ENCODE measurements around the gene ZFX.
A peak's percentile ranks its signal among the peaks of the same experiment; 100 is the strongest.

ZFX gene

DNA sequence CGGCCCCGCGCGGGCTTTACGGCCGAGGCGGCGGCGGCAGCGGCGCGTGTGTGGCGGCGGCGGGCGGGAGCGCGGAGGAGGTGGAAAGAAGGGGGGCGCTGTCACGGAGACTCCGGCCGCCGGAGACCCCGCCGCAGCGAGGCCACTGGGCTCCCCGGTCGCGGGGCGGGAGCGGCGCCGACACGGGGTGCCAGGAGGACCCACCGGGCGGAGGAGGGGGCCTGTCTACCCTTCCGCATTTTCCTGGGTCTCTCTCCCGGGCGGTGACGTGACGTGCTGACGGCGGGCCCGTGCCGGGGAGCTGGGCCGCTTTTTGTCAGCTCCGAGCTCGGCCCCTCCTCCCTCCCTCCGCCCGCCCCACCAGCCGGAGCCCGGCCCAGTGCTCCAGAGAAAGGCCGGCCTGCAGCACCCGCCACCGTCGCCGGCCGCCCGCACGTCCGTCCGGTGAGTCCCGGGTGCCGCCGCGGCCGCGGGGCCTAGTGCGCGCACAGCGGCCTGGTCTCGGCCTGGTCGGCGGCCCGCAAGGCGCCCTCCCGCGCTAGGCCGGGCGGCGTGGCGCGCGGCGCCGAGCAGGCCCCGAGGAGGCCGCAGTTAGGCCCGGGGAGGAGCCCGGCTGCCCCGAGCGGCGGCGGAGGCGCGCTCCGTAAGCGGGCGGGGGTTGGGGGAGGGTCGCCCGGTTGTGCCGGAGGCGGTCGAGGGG lies at the start of gene ZFX:
ZFX (plus strand) TSS at position 379 of the 700 bp plus-strand sequence. CDS start 23,014 bp downstream, outside the sequence.
- in situ Hi-C loops (cut with HindIII; ENCODE audit: low pct_ligation_motif_present, low sequenced_read_pairs) = no loop called here
- TF ChIP-seq, protein P1, sequence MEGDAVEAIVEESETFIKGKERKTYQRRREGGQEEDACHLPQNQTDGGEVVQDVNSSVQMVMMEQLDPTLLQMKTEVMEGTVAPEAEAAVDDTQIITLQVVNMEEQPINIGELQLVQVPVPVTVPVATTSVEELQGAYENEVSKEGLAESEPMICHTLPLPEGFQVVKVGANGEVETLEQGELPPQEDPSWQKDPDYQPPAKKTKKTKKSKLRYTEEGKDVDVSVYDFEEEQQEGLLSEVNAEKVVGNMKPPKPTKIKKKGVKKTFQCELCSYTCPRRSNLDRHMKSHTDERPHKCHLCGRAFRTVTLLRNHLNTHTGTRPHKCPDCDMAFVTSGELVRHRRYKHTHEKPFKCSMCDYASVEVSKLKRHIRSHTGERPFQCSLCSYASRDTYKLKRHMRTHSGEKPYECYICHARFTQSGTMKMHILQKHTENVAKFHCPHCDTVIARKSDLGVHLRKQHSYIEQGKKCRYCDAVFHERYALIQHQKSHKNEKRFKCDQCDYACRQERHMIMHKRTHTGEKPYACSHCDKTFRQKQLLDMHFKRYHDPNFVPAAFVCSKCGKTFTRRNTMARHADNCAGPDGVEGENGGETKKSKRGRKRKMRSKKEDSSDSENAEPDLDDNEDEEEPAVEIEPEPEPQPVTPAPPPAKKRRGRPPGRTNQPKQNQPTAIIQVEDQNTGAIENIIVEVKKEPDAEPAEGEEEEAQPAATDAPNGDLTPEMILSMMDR (IDR thresholded peaks at IDR 0.05; ENCODE audit: low read depth, low read length, missing control alignments) = no peak
- no peaks in the 10 kb centered on the region for H3K36me3 ChIP-seq (replicated peaks)
- no peaks in the 10 kb centered on the region for H3K27me3 ChIP-seq (replicated peaks)
- peak; percentile 64 for DNase-seq
- peak within 1 kb of the TSS; percentile 99 for H3K27ac ChIP-seq
- H3K4me3 ChIP-seq (ENCODE audit: low read depth, low read length) = peak within 1 kb of the TSS; percentile 89

DNA sequence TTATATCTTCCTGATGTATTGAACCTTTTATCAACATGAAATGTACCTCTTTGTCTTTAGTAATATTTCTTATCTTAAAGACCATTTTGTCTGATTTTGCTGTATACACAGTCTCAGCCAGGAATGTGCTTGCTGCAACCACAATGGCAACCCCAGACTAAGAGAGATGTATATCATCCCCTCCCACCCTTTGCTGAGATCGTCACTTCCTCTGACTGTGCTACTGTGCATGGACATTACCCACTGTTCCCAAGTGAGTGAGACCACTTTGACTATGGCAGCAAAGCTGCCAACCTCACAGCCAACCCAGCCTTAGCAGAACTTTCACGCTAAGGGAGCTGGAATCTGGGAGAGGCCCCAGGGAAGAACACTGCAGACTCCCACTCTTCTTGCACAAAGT lies 48.8 kb upstream of the ZFX start:
- TF ChIP-seq, protein P1 (IDR thresholded peaks at IDR 0.05; ENCODE audit: low read depth, low read length, missing control alignments) = no peak
- no peak overlapping the region for H3K4me3 ChIP-seq (ENCODE audit: low read depth, low read length)
- H3K27me3 ChIP-seq (replicated peaks) = no peaks in the 10 kb centered on the region
- in situ Hi-C loops (cut with HindIII; ENCODE audit: low pct_ligation_motif_present, low sequenced_read_pairs) = no loop called here
- DNase-seq = peak; percentile 63
- H3K27ac ChIP-seq = no peak overlapping the region
- H3K36me3 ChIP-seq (replicated peaks) = no peaks in the 10 kb centered on the region

DNA sequence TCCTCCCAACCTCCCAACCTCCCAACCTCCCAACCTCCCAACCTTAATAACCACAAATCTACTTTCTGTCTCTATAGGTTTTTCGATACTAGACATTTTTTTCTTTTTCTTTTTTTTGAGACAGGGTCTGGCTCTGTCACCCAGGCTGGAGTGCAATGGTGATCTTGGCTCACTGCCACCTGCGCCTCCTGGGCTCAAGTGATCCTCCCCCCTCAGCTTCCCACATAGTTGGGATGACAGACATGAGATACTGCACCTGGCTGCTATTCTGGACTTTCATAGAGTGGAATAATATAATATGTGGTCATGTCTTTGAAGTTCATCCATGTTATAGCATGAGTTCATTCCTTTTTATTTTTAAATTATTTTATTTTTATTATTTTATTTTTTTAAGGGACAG lies 39.5 kb upstream of the ZFX start:
- in situ Hi-C loops (cut with HindIII; ENCODE audit: low pct_ligation_motif_present, low sequenced_read_pairs) = no loop called here
- Histone ChIP-seq H3K27ac (no peak overlapping the region), H3K4me3 (ENCODE audit: low read depth, low read length) (no peak overlapping the region), H3K36me3 (replicated peaks) (no peaks in the 10 kb centered on the region), H3K27me3 (replicated peaks) (no peaks in the 10 kb centered on the region)
- TF ChIP-seq, protein P1 (IDR thresholded peaks at IDR 0.05; ENCODE audit: low read depth, low read length, missing control alignments) = no peak
- no peak for DNase-seq

DNA sequence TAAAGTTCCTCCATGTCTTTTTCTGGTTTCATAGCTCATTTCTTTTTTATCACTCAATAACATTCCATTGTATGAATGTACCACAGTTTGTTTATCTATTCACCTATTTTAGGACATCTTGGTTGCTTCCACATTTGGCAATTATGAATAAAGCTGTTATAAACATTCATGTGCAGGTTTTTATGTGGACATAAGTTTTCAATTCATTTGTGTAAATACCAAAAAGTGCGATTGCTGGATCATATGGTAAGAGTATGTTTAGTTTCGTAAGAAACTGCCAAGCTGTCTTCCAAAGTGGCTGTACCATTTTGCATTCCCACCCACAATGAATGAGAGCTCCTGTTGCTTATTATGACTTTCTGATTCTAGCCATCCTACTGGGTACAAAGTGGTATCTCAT lies 36.3 kb upstream of the ZFX start:
- TF ChIP-seq, protein P1 (IDR thresholded peaks at IDR 0.05; ENCODE audit: low read depth, low read length, missing control alignments) = no peak
- in situ Hi-C loops (cut with HindIII; ENCODE audit: low pct_ligation_motif_present, low sequenced_read_pairs) = no loop called here
- no peak for DNase-seq

GRCh38 chrX:24117258-24117657 lies 32.3 kb upstream of the ZFX start:
- no peaks in the 10 kb centered on the region for H3K27me3 ChIP-seq (replicated peaks)
- no peak overlapping the region for H3K4me3 ChIP-seq (ENCODE audit: low read depth, low read length)
- in situ Hi-C loops (cut with HindIII; ENCODE audit: low pct_ligation_motif_present, low sequenced_read_pairs) = no loop called here
- H3K36me3 ChIP-seq (replicated peaks) = no peaks in the 10 kb centered on the region
- TF ChIP-seq, protein P1 (IDR thresholded peaks at IDR 0.05; ENCODE audit: low read depth, low read length, missing control alignments) = no peak
- no peak overlapping the region for H3K27ac ChIP-seq
- DNase-seq = peak; percentile 43

More for the DNA sequence above, 36.3 kb upstream of the ZFX start:
- H3K4me3 ChIP-seq (ENCODE audit: low read depth, low read length) = no peak overlapping the region
- H3K27me3 ChIP-seq (replicated peaks) = no peaks in the 10 kb centered on the region
- no peak overlapping the region for H3K27ac ChIP-seq
- no peaks in the 10 kb centered on the region for H3K36me3 ChIP-seq (replicated peaks)

Measured in brain microvascular endothelial cell (primary cell).